HCT116 (cell line): ENCODE data around the gene DUOXA1. TPM values are rescaled to one million over a fixed set of nuclear protein-coding genes. Genes with fewer than 3 reads are reported as not detected.

Experiments used
- ATAC-seq: fragments of 200-7000 bp; cut with Tn5 transposase; 2 replicates; pipeline ENCODE4 v1.9.1; 2020; ENCODE audit warnings: mild to moderate bottlenecking, moderate library complexity
- BruUV-seq: library from RNA; stranded (reverse); fragments of 400-500 nt; replicated peaks from 2 replicates; lab custom pipeline; 2021; lab: Mats Ljungman, UMichigan
- CTCF ChIA-PET: fragments of 300-600 bp; sonication (Branson Sonifier 250); formaldehyde crosslinking; loops from one replicate; lab custom pipeline; 2021; ENCODE audit warnings: antibody characterized with exemption; lab: Charles Lee
- POLR2A ChIA-PET: fragments of 300-600, 350-600 bp; sonication (Branson Sonifier 250); formaldehyde crosslinking; loops from one replicate; lab custom pipeline; 2021; ENCODE audit warnings: antibody characterized with exemption; lab: Charles Lee
- RAD21 ChIA-PET, 2 experiments: fragments of 300-600 bp; sonication (Branson Sonifier 250); formaldehyde crosslinking; loops; one replicate each; lab custom pipeline; 2023; ENCODE audit warnings: low total read pairs in 2 of 2; ENCODE audit not compliant: uncharacterized antibody in 2 of 2, unreplicated experiment in 2 of 2, low non-redundant PET in 1 of 2; lab: Charles Lee
- DNase-seq: peaks from one replicate; pipeline ENCODE4 v3.0.0-alpha.2; 2010; ENCODE audit warnings: low read depth, low spot score
- H2AFZ ChIP-seq: fragments of 200-600 bp; shearing (Covaris generic), sonication (generic); 2 replicates; pipeline ENCODE4 v1.6.1; 2017; ENCODE audit warnings: low read depth, mixed run types, mixed read lengths, antibody characterized with exemption, low read length; ENCODE audit not compliant: poor library complexity, severe bottlenecking
- H3K27ac ChIP-seq: 2 replicates; pipeline ENCODE4 v1.5.1; 2012; ENCODE audit warnings: low read depth, low read length
- H3K27me3 ChIP-seq: fragments of 200-600 bp; sonication (generic); 2 replicates; pipeline ENCODE4 v1.6.1; 2016; ENCODE audit warnings: mixed run types, low read length, mixed read lengths; ENCODE audit not compliant: insufficient read depth
- H3K36me3 ChIP-seq, 2 experiments: fragments of 200-500 bp in 1 of 2; fragments of 200-600 bp in 1 of 2; sonication (Bioruptor generic) in 1 of 2; sonication (generic) in 1 of 2; 2 replicates each; pipeline versions ENCODE4 v1.5.1 to v1.6.1; 2014 to 2016; ENCODE audit warnings: low read length in 2 of 2, inconsistent platforms in 1 of 2, mixed read lengths in 1 of 2, mixed run types in 1 of 2; ENCODE audit not compliant: insufficient read depth in 2 of 2, control insufficient read depth in 1 of 2
- H3K4me1 ChIP-seq, 2 experiments: fragments of 200-600 bp in 1 of 2; sonication (generic) in 1 of 2; 2 replicates each; pipeline versions ENCODE4 v1.5.1 to v1.6.1; 2012 to 2017; ENCODE audit warnings: low read length in 2 of 2, inconsistent platforms in 1 of 2, mild to moderate bottlenecking in 1 of 2, mixed read lengths in 1 of 2, mixed run types in 1 of 2, moderate library complexity in 1 of 2; ENCODE audit not compliant: insufficient read depth in 2 of 2, control insufficient read depth in 1 of 2
- H3K4me2 ChIP-seq: fragments of 200-600 bp; sonication (generic); 2 replicates; pipeline ENCODE4 v1.6.1; 2017; ENCODE audit warnings: mixed run types, low read length, mixed read lengths
- H3K4me3 ChIP-seq, 2 experiments: fragments of 200-600 bp in 1 of 2; sonication (generic) in 1 of 2; replicated peaks in 1 of 2; 2 replicates each; pipeline ENCODE4 v1.5.1; 2011 to 2016; ENCODE audit warnings: low read length in 2 of 2, control low read depth in 1 of 2, low read depth in 1 of 2, mild to moderate bottlenecking in 1 of 2, mixed read lengths in 1 of 2, mixed run types in 1 of 2
- H3K79me2 ChIP-seq: fragments of 200-600 bp; sonication (generic); 2 replicates; pipeline ENCODE4 v1.6.1; 2017; ENCODE audit warnings: mild to moderate bottlenecking, mixed run types, low read length, moderate library complexity, mixed read lengths; ENCODE audit not compliant: insufficient read depth
- H3K9ac ChIP-seq: fragments of 200-600 bp; sonication (generic); 2 replicates; pipeline ENCODE4 v1.6.1; 2016; ENCODE audit warnings: low read length, mixed read lengths
- H3K9me2 ChIP-seq: fragments of 200-600 bp; sonication (generic), shearing (Covaris generic); 2 replicates; pipeline ENCODE4 v1.6.1; 2017; ENCODE audit warnings: mixed run types, mild to moderate bottlenecking, moderate library complexity; ENCODE audit not compliant: insufficient read depth
- H3K9me3 ChIP-seq, 2 experiments: fragments of 200-500 bp in 1 of 2; fragments of 200-600 bp in 1 of 2; sonication (Bioruptor generic) in 1 of 2; sonication (generic) in 1 of 2; 2 replicates each; pipeline ENCODE4 v1.6.1; 2014 to 2017; ENCODE audit warnings: low read length in 2 of 2, mixed read lengths in 2 of 2, inconsistent platforms in 1 of 2, low read depth in 1 of 2, mild to moderate bottlenecking in 1 of 2, mixed run types in 1 of 2, moderate library complexity in 1 of 2; ENCODE audit not compliant: control insufficient read depth in 1 of 2, insufficient read depth in 1 of 2
- H4K20me1 ChIP-seq: fragments of 200-600 bp; sonication (generic), shearing (Covaris generic); 2 replicates; pipeline ENCODE4 v1.6.1; 2017; ENCODE audit warnings: mixed run types, mild to moderate bottlenecking, moderate library complexity; ENCODE audit not compliant: insufficient read depth
- EZH2 ChIP-seq: fragments of 200-600 bp; sonication (generic); IDR thresholded peaks from 2 replicates; pipeline ENCODE4 v1.6.1; 2017; ENCODE audit warnings: antibody characterized with exemption, mixed run types
- FOSL1 ChIP-seq: IDR thresholded peaks from 2 replicates; pipeline ENCODE4 v1.6.1; 2012; ENCODE audit warnings: low read depth
- POLR2A ChIP-seq: IDR thresholded peaks from 2 replicates; pipeline ENCODE4 v1.7.0; 2011; ENCODE audit warnings: borderline replicate concordance; ENCODE audit not compliant: insufficient read depth, insufficient read length; ENCODE audit errors: extremely low read depth
- intact Hi-C: fragments of 100-400 bp; cut with micrococcal nuclease; formaldehyde crosslinking; loops from 2 replicates; pipeline ENCODE4 v1.10.0; 2022
- total RNA-seq: library from RNA; stranded (reverse); gene quantifications from one replicate; pipeline ENCODE4 v1.2.1, GENCODE V29; 2021; ENCODE audit not compliant: unreplicated experiment
- TF ChIP-seq, protein P1 (sequence below): IDR thresholded peaks from 2 replicates; pipeline ENCODE4 v1.6.1; 2012; ENCODE audit warnings: low read depth
- TF ChIP-seq, protein P2 (sequence below): IDR thresholded peaks from 2 replicates; pipeline ENCODE4 v1.6.1; 2012

The DUOXA1 gene
- total RNA-seq, 1 experiment from 2014 or later: 2.3 TPM

DNA sequence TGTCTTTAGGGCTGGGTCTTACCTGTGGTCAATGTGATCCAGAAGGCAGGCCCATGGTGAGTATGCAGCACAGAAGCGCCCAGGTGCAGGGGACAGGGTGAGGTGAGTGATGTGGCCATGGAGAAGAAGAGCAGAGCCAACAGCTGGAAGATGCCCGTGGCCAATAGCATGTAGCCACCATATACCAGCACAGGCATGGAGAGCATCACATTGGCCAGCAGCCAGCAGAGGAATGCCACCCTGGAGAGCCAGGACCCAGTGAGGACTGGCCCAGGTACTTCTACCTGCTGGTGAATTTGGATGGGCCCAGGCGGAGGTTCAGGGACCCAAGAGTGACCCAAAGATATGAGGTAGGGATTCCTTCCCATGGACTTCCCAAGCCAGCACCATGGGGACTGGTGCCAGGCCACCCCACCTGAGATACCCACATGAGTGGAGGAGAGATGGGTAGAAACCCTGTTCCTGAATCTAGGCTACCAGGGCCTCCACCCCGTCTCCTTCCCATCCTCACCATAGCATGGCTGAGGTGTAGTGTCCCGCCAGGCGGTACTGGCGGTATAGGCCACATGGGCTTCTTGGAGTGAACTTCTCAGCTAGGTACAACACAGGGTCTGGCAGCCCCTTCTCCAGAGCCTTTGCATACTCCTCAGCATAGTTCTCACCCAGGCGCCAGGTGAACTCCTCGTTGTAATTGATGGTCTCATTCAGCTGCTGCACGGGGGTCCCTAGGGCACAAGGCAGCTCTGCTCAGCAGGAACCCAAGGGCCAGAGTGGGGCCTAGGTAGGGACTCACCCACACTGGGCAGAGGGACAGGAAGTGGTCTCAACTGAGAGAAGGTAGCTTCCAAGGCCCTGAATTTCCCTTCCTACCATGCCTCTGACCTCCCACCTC, 9.4 kb downstream of the DUOXA1 start:
- no peak for ATAC-seq
- Histone ChIP-seq H3K4me3 (no peak overlapping the region), H3K9ac (no peak overlapping the region), H3K27me3 (no peaks in the 10 kb centered on the region), H2AFZ (no peak overlapping the region), H3K9me3 (no peaks in the 10 kb centered on the region), H3K4me2 (no peak overlapping the region), H3K27ac (no peak overlapping the region), H3K79me2 (no peaks in the 10 kb centered on the region), H3K36me3 (no peaks in the 10 kb centered on the region)
- RAD21 ChIA-PET: no interaction called here
- intact Hi-C loops: loop anchor here (10.0 kb wide), 1 partner anchor 156 kb away; no protein-coding TSS in a partner anchor
- TF ChIP-seq POLR2A (no peak), FOSL1 (no peak), EZH2 (no peak)
- TF ChIP-seq, protein P1, sequence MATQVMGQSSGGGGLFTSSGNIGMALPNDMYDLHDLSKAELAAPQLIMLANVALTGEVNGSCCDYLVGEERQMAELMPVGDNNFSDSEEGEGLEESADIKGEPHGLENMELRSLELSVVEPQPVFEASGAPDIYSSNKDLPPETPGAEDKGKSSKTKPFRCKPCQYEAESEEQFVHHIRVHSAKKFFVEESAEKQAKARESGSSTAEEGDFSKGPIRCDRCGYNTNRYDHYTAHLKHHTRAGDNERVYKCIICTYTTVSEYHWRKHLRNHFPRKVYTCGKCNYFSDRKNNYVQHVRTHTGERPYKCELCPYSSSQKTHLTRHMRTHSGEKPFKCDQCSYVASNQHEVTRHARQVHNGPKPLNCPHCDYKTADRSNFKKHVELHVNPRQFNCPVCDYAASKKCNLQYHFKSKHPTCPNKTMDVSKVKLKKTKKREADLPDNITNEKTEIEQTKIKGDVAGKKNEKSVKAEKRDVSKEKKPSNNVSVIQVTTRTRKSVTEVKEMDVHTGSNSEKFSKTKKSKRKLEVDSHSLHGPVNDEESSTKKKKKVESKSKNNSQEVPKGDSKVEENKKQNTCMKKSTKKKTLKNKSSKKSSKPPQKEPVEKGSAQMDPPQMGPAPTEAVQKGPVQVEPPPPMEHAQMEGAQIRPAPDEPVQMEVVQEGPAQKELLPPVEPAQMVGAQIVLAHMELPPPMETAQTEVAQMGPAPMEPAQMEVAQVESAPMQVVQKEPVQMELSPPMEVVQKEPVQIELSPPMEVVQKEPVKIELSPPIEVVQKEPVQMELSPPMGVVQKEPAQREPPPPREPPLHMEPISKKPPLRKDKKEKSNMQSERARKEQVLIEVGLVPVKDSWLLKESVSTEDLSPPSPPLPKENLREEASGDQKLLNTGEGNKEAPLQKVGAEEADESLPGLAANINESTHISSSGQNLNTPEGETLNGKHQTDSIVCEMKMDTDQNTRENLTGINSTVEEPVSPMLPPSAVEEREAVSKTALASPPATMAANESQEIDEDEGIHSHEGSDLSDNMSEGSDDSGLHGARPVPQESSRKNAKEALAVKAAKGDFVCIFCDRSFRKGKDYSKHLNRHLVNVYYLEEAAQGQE: no peak
- TF ChIP-seq, protein P2, sequence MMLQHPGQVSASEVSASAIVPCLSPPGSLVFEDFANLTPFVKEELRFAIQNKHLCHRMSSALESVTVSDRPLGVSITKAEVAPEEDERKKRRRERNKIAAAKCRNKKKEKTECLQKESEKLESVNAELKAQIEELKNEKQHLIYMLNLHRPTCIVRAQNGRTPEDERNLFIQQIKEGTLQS: no peak
- TF ChIP-seq, all 23 proteins: peak for 0
- ChIA-PET POLR2A (no interaction called here), CTCF (interaction anchor here (0.9 to 1.3 kb wide), 2 partner anchors 10 to 43 kb away, joined by 3 to 4 read pairs; partner anchors contain the start of genes DUOX1 and DUOXA1)
- BruUV-seq: no TSS peak
- Histone ChIP-seq H4K20me1 (no peaks in the 10 kb centered on the region), H3K4me1 (peaks cover 2 to 16% of the 10 kb centered on the region in 2 experiments; a peak in 3 of 4 replicates), H3K9me2 (no peaks in the 10 kb centered on the region)
- DNase-seq: no peak
